Measurements from ENCODE around the gene SLC1A3.
"Not testable (repeated sequence)": the region's sequence is repeated elsewhere in the genome, so short reads cannot be mapped to it uniquely, and the experiment has no call there.

Gene SLC1A3

DNA sequence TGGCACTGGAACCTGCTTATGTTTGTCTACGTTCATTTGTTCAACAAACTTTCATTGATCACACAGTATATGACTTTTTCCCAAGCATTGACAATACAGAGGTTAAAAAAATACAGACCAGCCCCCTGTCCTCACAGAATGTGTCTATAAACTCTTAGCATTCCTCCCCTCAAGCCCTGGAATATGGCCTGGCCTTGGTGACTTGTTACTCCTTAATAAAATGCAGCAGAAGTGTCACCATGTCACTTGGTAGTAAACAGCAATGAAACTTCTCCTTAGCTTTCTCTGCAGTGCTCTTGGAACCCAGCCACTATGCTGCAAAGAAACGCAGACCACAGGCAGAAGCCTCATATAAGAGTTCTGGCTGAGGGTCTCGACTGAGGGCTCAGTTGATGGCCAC is 19.1 kb upstream of the SLC1A3 start:
- no peaks in the 10 kb centered on the region for H3K4me1 ChIP-seq (ENCODE audit: insufficient read depth, low read length, poor library complexity, severe bottlenecking)
- H3K36me3 ChIP-seq (ENCODE audit: insufficient read depth, low read length) = no peaks in the 10 kb centered on the region
- no peak overlapping the region for H3K9ac ChIP-seq (ENCODE audit: low read depth, low read length, poor library complexity, severe bottlenecking)
- H4K20me1 ChIP-seq (ENCODE audit: insufficient read depth, low read length, poor library complexity, severe bottlenecking) = no peaks in the 10 kb centered on the region
- H3F3A ChIP-seq (ENCODE audit: low read depth) = no peaks in the 10 kb centered on the region
- H3K4me3 ChIP-seq (ENCODE audit: low read length, poor library complexity, severe bottlenecking) = no peak overlapping the region
- no peaks in the 10 kb centered on the region for H3K9me3 ChIP-seq (ENCODE audit: insufficient read depth, low read depth, low read length)
- H3K27me3 ChIP-seq (ENCODE audit: insufficient read depth, low read length, poor library complexity, severe bottlenecking) = no peaks in the 10 kb centered on the region
- no peaks in the 10 kb centered on the region for H3K79me2 ChIP-seq (ENCODE audit: insufficient read depth, low read length)
- no peaks in the 10 kb centered on the region for H3K9me2 ChIP-seq (replicated peaks; ENCODE audit: low read depth, low read length)
- TF ChIP-seq, protein P1, sequence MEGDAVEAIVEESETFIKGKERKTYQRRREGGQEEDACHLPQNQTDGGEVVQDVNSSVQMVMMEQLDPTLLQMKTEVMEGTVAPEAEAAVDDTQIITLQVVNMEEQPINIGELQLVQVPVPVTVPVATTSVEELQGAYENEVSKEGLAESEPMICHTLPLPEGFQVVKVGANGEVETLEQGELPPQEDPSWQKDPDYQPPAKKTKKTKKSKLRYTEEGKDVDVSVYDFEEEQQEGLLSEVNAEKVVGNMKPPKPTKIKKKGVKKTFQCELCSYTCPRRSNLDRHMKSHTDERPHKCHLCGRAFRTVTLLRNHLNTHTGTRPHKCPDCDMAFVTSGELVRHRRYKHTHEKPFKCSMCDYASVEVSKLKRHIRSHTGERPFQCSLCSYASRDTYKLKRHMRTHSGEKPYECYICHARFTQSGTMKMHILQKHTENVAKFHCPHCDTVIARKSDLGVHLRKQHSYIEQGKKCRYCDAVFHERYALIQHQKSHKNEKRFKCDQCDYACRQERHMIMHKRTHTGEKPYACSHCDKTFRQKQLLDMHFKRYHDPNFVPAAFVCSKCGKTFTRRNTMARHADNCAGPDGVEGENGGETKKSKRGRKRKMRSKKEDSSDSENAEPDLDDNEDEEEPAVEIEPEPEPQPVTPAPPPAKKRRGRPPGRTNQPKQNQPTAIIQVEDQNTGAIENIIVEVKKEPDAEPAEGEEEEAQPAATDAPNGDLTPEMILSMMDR (conservative IDR thresholded peaks at IDR 0.05; ENCODE audit: low read length) = no peak
- TF ChIP-seq EZH2phosphoT487 (IDR thresholded peaks at IDR 0.05; ENCODE audit: borderline replicate concordance) = no peak
- H2AFZ ChIP-seq (ENCODE audit: low read length) = no peak overlapping the region
- H3K4me2 ChIP-seq (ENCODE audit: low read depth, low read length, poor library complexity, severe bottlenecking) = no peak overlapping the region

- H3K79me2 ChIP-seq (ENCODE audit: insufficient read depth, low read length); H2AFZ ChIP-seq (ENCODE audit: low read length); H3K4me1 ChIP-seq (ENCODE audit: insufficient read depth, low read length, poor library complexity, severe bottlenecking); H3K4me2 ChIP-seq (ENCODE audit: low read depth, low read length, poor library complexity, severe bottlenecking); H4K20me1 ChIP-seq (ENCODE audit: insufficient read depth, low read length, poor library complexity, severe bottlenecking); H3K9ac ChIP-seq (ENCODE audit: low read depth, low read length, poor library complexity, severe bottlenecking); H3K9me2 ChIP-seq (replicated peaks; ENCODE audit: low read depth, low read length); H3K9me3 ChIP-seq (ENCODE audit: insufficient read depth, low read depth, low read length); H3K4me3 ChIP-seq (ENCODE audit: low read length, poor library complexity, severe bottlenecking); H3K36me3 ChIP-seq (ENCODE audit: insufficient read depth, low read length); H3F3A ChIP-seq (ENCODE audit: low read depth); H3K27me3 ChIP-seq (ENCODE audit: insufficient read depth, low read length, poor library complexity, severe bottlenecking): not testable (repeated sequence)
Measured at GRCh38 chr5:36589735-36590134, 16.7 kb upstream of the SLC1A3 start.

DNA sequence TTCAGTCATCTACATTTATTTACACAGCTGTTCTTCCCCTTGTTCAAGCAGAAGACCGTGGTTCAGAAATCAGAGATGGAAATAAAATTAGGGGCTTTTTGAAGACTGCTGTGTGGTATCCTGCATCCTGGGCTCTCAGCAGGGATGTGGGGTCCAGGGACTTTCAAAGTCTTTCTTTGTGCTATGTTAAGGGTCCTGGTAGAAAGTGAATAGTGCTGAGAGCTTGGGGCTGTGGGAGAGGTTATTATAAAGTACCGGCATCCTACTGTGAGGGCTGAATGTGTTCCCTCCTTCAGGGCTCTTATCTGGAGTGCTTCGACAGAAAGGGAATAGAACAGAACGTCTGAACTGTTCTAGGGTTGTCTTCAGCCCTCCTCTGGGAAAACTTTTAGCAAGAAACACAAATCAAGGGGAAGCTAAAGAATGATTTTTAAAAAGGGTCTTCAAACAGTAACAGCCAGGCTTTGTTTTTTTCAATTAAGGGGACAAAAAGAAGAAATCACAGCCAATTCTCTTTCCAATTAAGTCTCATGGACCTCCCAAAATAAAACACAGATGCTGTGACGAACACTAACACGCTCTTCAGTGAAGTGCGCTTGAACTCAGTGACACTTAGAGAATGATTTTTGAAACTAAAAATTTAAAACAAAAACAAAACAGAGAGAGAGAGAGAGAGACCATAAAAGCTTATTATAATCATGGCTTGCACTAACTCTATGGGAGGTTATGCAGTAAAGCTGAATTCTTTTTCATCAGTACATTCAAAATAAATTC is 15.7 kb upstream of the SLC1A3 start:
- no peaks in the 10 kb centered on the region for H3K9me2 ChIP-seq (replicated peaks; ENCODE audit: low read depth, low read length)
- H4K20me1 ChIP-seq (ENCODE audit: insufficient read depth, low read length, poor library complexity, severe bottlenecking) = no peaks in the 10 kb centered on the region
- TF ChIP-seq, protein P1 (conservative IDR thresholded peaks at IDR 0.05; ENCODE audit: low read length) = no peak
- no peak for TF ChIP-seq EZH2phosphoT487 (IDR thresholded peaks at IDR 0.05; ENCODE audit: borderline replicate concordance)
- H3K79me2 ChIP-seq (ENCODE audit: insufficient read depth, low read length) = no peaks in the 10 kb centered on the region
- H3K4me3 ChIP-seq (ENCODE audit: low read length, poor library complexity, severe bottlenecking) = no peak overlapping the region
- H3K27me3 ChIP-seq (ENCODE audit: insufficient read depth, low read length, poor library complexity, severe bottlenecking) = no peaks in the 10 kb centered on the region
- no peak overlapping the region for H2AFZ ChIP-seq (ENCODE audit: low read length)
- no peak overlapping the region for H3K4me2 ChIP-seq (ENCODE audit: low read depth, low read length, poor library complexity, severe bottlenecking)
- H3F3A ChIP-seq (ENCODE audit: low read depth) = no peaks in the 10 kb centered on the region
- no peaks in the 10 kb centered on the region for H3K36me3 ChIP-seq (ENCODE audit: insufficient read depth, low read length)
- peaks cover 5% of the 10 kb centered on the region for H3K4me1 ChIP-seq (ENCODE audit: insufficient read depth, low read length, poor library complexity, severe bottlenecking)
- H3K9me3 ChIP-seq (ENCODE audit: insufficient read depth, low read depth, low read length) = no peaks in the 10 kb centered on the region
- H3K9ac ChIP-seq (ENCODE audit: low read depth, low read length, poor library complexity, severe bottlenecking) = no peak overlapping the region

DNA sequence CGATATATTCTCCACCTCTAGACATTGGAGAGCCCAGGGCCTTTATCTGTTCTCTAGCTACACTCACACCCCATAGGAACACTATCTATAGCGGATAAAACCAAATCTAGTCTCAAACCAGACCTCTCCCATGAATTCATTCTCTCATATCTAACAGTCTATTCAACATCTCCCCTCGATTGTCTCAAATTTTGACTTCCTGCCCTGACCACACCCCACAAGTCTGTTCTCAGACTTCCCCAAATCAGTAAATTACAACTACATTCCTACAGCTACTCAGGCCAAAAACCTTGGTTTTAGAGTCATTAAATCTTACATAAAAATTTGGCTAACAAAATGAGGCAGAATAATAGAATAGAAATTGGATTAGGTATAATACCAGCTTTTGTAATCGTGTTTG is 12.5 kb upstream of the SLC1A3 start:
- TF ChIP-seq, protein P1 (conservative IDR thresholded peaks at IDR 0.05; ENCODE audit: low read length) = no peak
- no peak for TF ChIP-seq EZH2phosphoT487 (IDR thresholded peaks at IDR 0.05; ENCODE audit: borderline replicate concordance)
- no peak overlapping the region for H3K9ac ChIP-seq (ENCODE audit: low read depth, low read length, poor library complexity, severe bottlenecking)
- no peaks in the 10 kb centered on the region for H3K9me3 ChIP-seq (ENCODE audit: insufficient read depth, low read depth, low read length)
- H3K4me1 ChIP-seq (ENCODE audit: insufficient read depth, low read length, poor library complexity, severe bottlenecking) = peaks cover 5% of the 10 kb centered on the region
- H3K36me3 ChIP-seq (ENCODE audit: insufficient read depth, low read length) = no peaks in the 10 kb centered on the region
- H3K79me2 ChIP-seq (ENCODE audit: insufficient read depth, low read length) = no peaks in the 10 kb centered on the region
- H3K9me2 ChIP-seq (replicated peaks; ENCODE audit: low read depth, low read length) = no peaks in the 10 kb centered on the region
- H4K20me1 ChIP-seq (ENCODE audit: insufficient read depth, low read length, poor library complexity, severe bottlenecking) = no peaks in the 10 kb centered on the region
- no peak overlapping the region for H3K4me2 ChIP-seq (ENCODE audit: low read depth, low read length, poor library complexity, severe bottlenecking)
- H3K27me3 ChIP-seq (ENCODE audit: insufficient read depth, low read length, poor library complexity, severe bottlenecking) = no peaks in the 10 kb centered on the region
- no peaks in the 10 kb centered on the region for H3F3A ChIP-seq (ENCODE audit: low read depth)
- no peak overlapping the region for H2AFZ ChIP-seq (ENCODE audit: low read length)
- H3K4me3 ChIP-seq (ENCODE audit: low read length, poor library complexity, severe bottlenecking) = no peak overlapping the region
